Measurements from ENCODE around the gene TUBA4A. TPM values are rescaled to one million over a fixed set of nuclear protein-coding genes. Genes with fewer than 3 reads are reported as not detected.

Gene TUBA4A
- total RNA-seq = 100 to 1,000 TPM in 1 of 9 donors, 10 to 100 TPM in 8; 16.6 to 207 (median 26.4) TPM
- 100 to 1,000 TPM in 1 of 3 donors, 10 to 100 TPM in 2; 13.4 to 741 (median 39.6) TPM for polyA plus RNA-seq
- long read RNA-seq, donor 1, transcript TUBA4A-202 (4 exons, 2,499 nt) = minor isoform, 12 of 153 reads
- long read RNA-seq, donor 1, transcript TUBA4A-201 (4 exons, 2,162 nt) = major isoform, 48 of 153 reads
- long read RNA-seq, donor 1, partial matches to known transcripts = 51 of 153 reads
- long read RNA-seq, donor 1, other reads (novel, unspliced or antisense) = 40 of 153 reads
- long read RNA-seq, donor 2, transcript TUBA4A-202 (4 exons, 2,499 nt) = major isoform, 6 of 31 reads
- long read RNA-seq, donor 2, partial matches to known transcripts = 19 of 31 reads
- long read RNA-seq, donor 2, other reads (novel, unspliced or antisense) = 0 of 31 reads
- long read RNA-seq, donor 3, transcript TUBA4A-201 (4 exons, 2,162 nt) = major isoform, 48 of 69 reads
- long read RNA-seq, donor 3, transcript TUBA4A-202 (4 exons, 2,499 nt) = minor isoform, 6 of 69 reads
- long read RNA-seq, donor 3, partial matches to known transcripts = 15 of 69 reads
- long read RNA-seq, donor 3, other reads (novel, unspliced or antisense) = 0 of 69 reads
- long read RNA-seq, donor 4, transcript TUBA4A-201 (4 exons, 2,162 nt) = major isoform, 16 of 20 reads
- long read RNA-seq, donor 4, partial matches to known transcripts = 1 of 20 reads
- long read RNA-seq, donor 4, other reads (novel, unspliced or antisense) = 2 of 20 reads
- long read RNA-seq, donor 5, transcript TUBA4A-201 (4 exons, 2,162 nt) = major isoform, 18 of 45 reads
- long read RNA-seq, donor 5, transcript TUBA4A-202 (4 exons, 2,499 nt) = minor isoform, 12 of 45 reads
- long read RNA-seq, donor 5, partial matches to known transcripts = 2 of 45 reads
- long read RNA-seq, donor 5, other reads (novel, unspliced or antisense) = 8 of 45 reads
- long read RNA-seq, donor 6, transcript TUBA4A-201 (4 exons, 2,162 nt) = major isoform, 5 of 10 reads
- long read RNA-seq, donor 6, partial matches to known transcripts = 0 of 10 reads
- long read RNA-seq, donor 6, other reads (novel, unspliced or antisense) = 1 of 10 reads
- long read RNA-seq, donor 7, transcript TUBA4A-201 (4 exons, 2,162 nt) = major isoform, 10 of 23 reads
- long read RNA-seq, donor 7, partial matches to known transcripts = 9 of 23 reads
- long read RNA-seq, donor 7, other reads (novel, unspliced or antisense) = 0 of 23 reads
- long read RNA-seq, donor 8, transcript TUBA4A-201 (4 exons, 2,162 nt) = major isoform, 18 of 31 reads
- long read RNA-seq, donor 8, transcript TUBA4A-202 (4 exons, 2,499 nt) = minor isoform, 5 of 31 reads
- long read RNA-seq, donor 8, partial matches to known transcripts = 7 of 31 reads
- long read RNA-seq, donor 8, other reads (novel, unspliced or antisense) = 0 of 31 reads
- long read RNA-seq, donor 9, transcript TUBA4A-201 (4 exons, 2,162 nt) = major isoform, 14 of 17 reads
- long read RNA-seq, donor 9, partial matches to known transcripts = 0 of 17 reads
- long read RNA-seq, donor 9, other reads (novel, unspliced or antisense) = 0 of 17 reads
- long read RNA-seq, donor 10, transcript TUBA4A-201 (4 exons, 2,162 nt) = major isoform, 5 of 7 reads
- long read RNA-seq, donor 10, partial matches to known transcripts = 0 of 7 reads
- long read RNA-seq, donor 10, other reads (novel, unspliced or antisense) = 0 of 7 reads

DNA sequence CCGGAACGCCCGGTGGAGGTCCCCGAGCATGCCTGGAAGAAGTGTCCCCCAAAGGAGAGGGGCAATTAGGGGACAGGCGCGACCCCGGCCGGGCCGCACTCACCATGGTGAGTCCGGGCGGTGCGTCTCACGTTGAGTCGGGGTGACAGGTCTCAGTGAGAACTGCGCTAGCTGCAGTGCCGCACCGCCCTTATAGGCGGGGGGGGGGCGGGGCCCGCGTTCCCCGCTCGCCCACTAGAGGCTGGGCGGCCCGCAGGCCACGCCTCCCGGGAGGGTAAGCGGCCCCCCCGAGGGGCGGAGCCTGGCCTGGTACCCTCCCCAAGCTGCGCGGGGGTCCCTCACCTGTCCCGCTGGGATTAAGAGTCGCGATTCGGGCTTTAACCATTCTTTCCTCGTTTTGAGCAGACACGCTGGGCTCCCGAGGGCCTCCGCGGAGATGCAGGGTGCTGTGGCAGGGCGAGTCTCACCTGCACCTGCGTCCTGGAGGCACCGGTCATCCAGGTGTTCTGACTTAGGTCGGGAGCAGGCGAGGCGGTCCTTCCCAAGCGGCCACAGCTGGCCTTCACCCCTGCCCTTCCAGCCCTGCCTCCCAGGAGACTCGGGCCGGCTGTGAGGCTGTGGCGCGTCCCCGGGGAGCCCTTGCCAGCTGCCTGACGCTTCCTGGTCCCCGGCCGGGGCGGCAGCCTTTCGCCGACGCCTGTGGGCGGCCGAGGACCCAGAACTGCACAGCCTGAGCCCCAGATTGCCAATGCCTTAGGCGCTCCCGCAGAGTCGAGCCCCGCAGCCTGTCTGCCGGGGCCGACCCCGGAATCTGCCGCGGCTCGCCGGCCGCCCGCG is at the start of gene TUBA4A:
Gene TUBA4A (minus strand): TSS at position 166 of the 837 bp plus-strand sequence. CDS start 60 bp downstream, at position 106.
- DNase-seq = peak; percentile 77 to 92 (median 89)
- H3K9me3 ChIP-seq (replicated peaks in 1 of 3) = no peaks in the 10 kb centered on the region
- peak; percentile 94 to 95 for TF ChIP-seq POLR2A (IDR thresholded peaks at IDR 0.05)
- TF ChIP-seq, protein P1, sequence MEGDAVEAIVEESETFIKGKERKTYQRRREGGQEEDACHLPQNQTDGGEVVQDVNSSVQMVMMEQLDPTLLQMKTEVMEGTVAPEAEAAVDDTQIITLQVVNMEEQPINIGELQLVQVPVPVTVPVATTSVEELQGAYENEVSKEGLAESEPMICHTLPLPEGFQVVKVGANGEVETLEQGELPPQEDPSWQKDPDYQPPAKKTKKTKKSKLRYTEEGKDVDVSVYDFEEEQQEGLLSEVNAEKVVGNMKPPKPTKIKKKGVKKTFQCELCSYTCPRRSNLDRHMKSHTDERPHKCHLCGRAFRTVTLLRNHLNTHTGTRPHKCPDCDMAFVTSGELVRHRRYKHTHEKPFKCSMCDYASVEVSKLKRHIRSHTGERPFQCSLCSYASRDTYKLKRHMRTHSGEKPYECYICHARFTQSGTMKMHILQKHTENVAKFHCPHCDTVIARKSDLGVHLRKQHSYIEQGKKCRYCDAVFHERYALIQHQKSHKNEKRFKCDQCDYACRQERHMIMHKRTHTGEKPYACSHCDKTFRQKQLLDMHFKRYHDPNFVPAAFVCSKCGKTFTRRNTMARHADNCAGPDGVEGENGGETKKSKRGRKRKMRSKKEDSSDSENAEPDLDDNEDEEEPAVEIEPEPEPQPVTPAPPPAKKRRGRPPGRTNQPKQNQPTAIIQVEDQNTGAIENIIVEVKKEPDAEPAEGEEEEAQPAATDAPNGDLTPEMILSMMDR (IDR thresholded peaks at IDR 0.05) = peak in 5 of 6 experiments; percentile 7 to 29 (median 23)
- 0 to 1% (median 0%) methylated on average over 11 to 76 of the region's 76 CpGs for WGBS, 4 donors
- peak within 1 kb of the TSS in 4 of 5 donors; percentile 74 to 93 (median 84) for H3K27ac ChIP-seq
- intact Hi-C loops (cut with DNase I) = no loop called here
- peak within 1 kb of the TSS; percentile 5 to 71 (median 56) for H3K4me3 ChIP-seq
- no peaks in the 10 kb centered on the region for H3K36me3 ChIP-seq (replicated peaks in 1 of 2)
- peaks cover 22 to 39% of the 10 kb centered on the region in 2 donors for H3K4me1 ChIP-seq (replicated peaks in 1 of 2)
- H3K27me3 ChIP-seq = no peaks in the 10 kb centered on the region

GRCh38 chr2:219302412-219302968 is 48.8 kb upstream of the TUBA4A start:
- Histone ChIP-seq H3K27me3 (no peaks in the 10 kb centered on the region), H3K4me1 (replicated peaks in 1 of 2) (no peaks in the 10 kb centered on the region), H3K36me3 (replicated peaks in 1 of 2) (no peaks in the 10 kb centered on the region), H3K27ac (no peak overlapping the region), H3K9me3 (replicated peaks in 1 of 3) (no peaks in the 10 kb centered on the region), H3K4me3 (no peak overlapping the region)
- intact Hi-C loops (cut with DNase I) = loop anchor here in 1 of 2 donors (10.0 kb wide), 1 partner anchor 248 kb away; no protein-coding TSS in a partner anchor
- no peak for TF ChIP-seq POLR2A (IDR thresholded peaks at IDR 0.05)
- TF ChIP-seq, protein P1 (IDR thresholded peaks at IDR 0.05) = no peak
- peak in 1 of 7 donors; percentile 46 for DNase-seq
- 65 to 76% (median 73%) methylated on average over 8 to 11 of the region's 11 CpGs for WGBS, 4 donors

DNA sequence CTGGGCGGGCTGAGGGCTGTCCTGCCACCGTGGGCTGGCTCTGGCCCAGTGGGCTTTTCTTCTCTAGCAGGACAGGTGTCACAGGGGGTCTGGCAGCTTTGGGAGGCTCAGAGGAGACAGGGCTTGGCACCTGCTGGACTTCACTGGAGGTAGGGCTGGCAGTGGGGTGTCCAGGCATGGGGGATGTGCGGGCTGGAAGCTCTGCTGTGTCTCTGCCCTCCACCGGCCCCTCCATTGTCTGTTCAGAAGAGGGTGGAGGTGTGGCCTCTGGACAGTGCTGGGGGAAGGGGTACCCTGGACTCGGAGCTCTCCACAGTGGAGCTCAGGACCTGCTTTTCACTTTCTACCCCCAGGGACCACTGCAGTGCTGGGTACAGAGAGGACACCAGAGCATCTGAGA is 46.3 kb upstream of the TUBA4A start:
- H3K9me3 ChIP-seq (replicated peaks in 1 of 3) = no peaks in the 10 kb centered on the region
- no peak for DNase-seq
- H3K27me3 ChIP-seq = no peaks in the 10 kb centered on the region
- H3K4me1 ChIP-seq (replicated peaks in 1 of 2) = peaks cover 0 to 2% of the 10 kb centered on the region in 2 donors
- WGBS, 4 donors = 41 to 80% (median 65%) methylated on average over 2 to 5 of the region's 5 CpGs
- intact Hi-C loops (cut with DNase I) = loop anchor here in 1 of 2 donors (10.0 kb wide), 1 partner anchor 245 kb away; no protein-coding TSS in a partner anchor
- TF ChIP-seq, protein P1 (IDR thresholded peaks at IDR 0.05) = no peak
- no peak for TF ChIP-seq POLR2A (IDR thresholded peaks at IDR 0.05)
- no peak overlapping the region for H3K4me3 ChIP-seq
- H3K36me3 ChIP-seq (replicated peaks in 1 of 2) = no peaks in the 10 kb centered on the region
- H3K27ac ChIP-seq = no peak overlapping the region
